Uterus (tissue), 2 donors: ENCODE data around the gene PRR5L.

Source experiments
- CTCF ChIP-seq, 4 experiments: fragments of 200-600 bp in 2 of 4; fragments of 450-650 bp in 2 of 4; sonication (generic) in 2 of 4; IDR thresholded peaks; one replicate each; pipeline ENCODE4 v1.5.1; 2016 to 2019; ENCODE audit warnings: antibody characterized with exemption in 4 of 4, mild to moderate bottlenecking in 2 of 4, moderate library complexity in 1 of 4
- POLR2A ChIP-seq, 2 donors: fragments of 450-650 bp; IDR thresholded peaks; one replicate each; pipeline ENCODE4 v1.6.1; 2016; ENCODE audit warnings: antibody characterized with exemption in 2 of 2, mild to moderate bottlenecking in 1 of 2, moderate library complexity in 1 of 2

GRCh38 chr11:36500315-36500721, 204.2 kb downstream of the PRR5L start:
- TF ChIP-seq CTCF (IDR thresholded peaks at IDR 0.05) (no peak), POLR2A (IDR thresholded peaks at IDR 0.05) (no peak)
